ENCODE data around the gene OR2V2. TPM values are rescaled to one million over a fixed set of nuclear protein-coding genes. Genes with fewer than 3 reads are reported as not detected.

OR2V2 gene
- total RNA-seq, 1 donor from 2014 or later, result not detected

GRCh38 chr5:181134259-181134658 lies 13.1 kb upstream of the OR2V2 start:
- no peak overlapping the region for H2AFZ ChIP-seq (ENCODE audit: low read depth, low read length)
- peaks cover 2% of the 10 kb centered on the region for H3K4me1 Mint-ChIP-seq (ENCODE audit: low read depth, unreplicated experiment)
- TF ChIP-seq CTCF (IDR thresholded peaks at IDR 0.05; ENCODE audit: insufficient read depth, low read depth, low read length) (no peak), EZH2 (IDR thresholded peaks at IDR 0.05; ENCODE audit: insufficient read depth, low read length) (no peak)

DNA sequence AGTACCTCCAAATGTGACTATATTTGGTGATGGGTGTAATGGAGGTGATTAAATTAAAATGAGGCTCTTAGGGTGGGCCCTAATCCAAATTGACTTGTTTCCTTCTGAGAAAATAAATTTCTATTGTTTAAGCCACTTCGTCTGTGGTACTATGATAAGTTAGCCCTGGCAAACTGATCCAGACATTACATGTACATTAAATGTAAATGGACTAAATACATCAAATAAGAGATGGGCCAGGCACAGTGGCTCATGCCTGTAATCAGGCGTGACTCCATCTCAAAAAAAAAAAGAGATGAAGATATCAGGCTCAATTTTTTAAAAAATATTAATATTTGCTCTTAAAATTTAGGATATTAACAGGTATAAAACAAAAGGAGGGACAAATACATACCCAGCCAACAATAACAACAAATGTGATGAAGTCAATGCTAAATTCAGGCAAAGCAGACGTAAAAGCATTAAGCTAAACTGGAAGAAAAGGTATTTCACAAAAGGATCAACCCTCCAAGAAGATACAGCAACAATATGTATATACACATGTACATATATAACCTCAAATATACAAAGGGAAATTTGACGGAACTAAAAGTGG lies 10.9 kb upstream of the OR2V2 start:
- peaks cover 8% of the 10 kb centered on the region for H3K9me3 Mint-ChIP-seq (ENCODE audit: unreplicated experiment)
- Histone ChIP-seq H3K4me2 (ENCODE audit: low read length) (no peak overlapping the region), H3K4me1 (ENCODE audit: insufficient read depth, low read length) (no peaks in the 10 kb centered on the region), H3K9ac (ENCODE audit: low read length) (no peak overlapping the region), H3K27ac (ENCODE audit: low read depth, low read length) (no peak overlapping the region), H3K4me3 (ENCODE audit: insufficient read depth, low read depth, low read length) (no peak overlapping the region), H3K79me2 (ENCODE audit: insufficient read depth, low read length) (no peaks in the 10 kb centered on the region), H2AFZ (ENCODE audit: low read depth, low read length) (no peak overlapping the region), H3K27me3 (ENCODE audit: insufficient read depth, low read length) (no peaks in the 10 kb centered on the region), H4K20me1 (ENCODE audit: insufficient read depth, low read length) (no peaks in the 10 kb centered on the region), H3K36me3 (ENCODE audit: insufficient read depth, low read length) (no peaks in the 10 kb centered on the region), H3K9me3 (ENCODE audit: insufficient read depth, low read depth, low read length) (no peaks in the 10 kb centered on the region)
- peaks cover 2% of the 10 kb centered on the region for H3K36me3 Mint-ChIP-seq (ENCODE audit: low read depth, unreplicated experiment)
- H3K27ac Mint-ChIP-seq (ENCODE audit: unreplicated experiment), result no peak overlapping the region
- peaks cover 14% of the 10 kb centered on the region for H3K27me3 Mint-ChIP-seq (ENCODE audit: low read depth, unreplicated experiment)
- H3K4me1 Mint-ChIP-seq (ENCODE audit: low read depth, unreplicated experiment), result peaks cover 2% of the 10 kb centered on the region
- H3K4me3 Mint-ChIP-seq (ENCODE audit: unreplicated experiment), result no peak overlapping the region
- no peak for FAIRE-seq
- no peak for DNase-seq (ENCODE audit: low read depth)
- TF ChIP-seq EZH2 (IDR thresholded peaks at IDR 0.05; ENCODE audit: insufficient read depth, low read length) (no peak), CTCF (IDR thresholded peaks at IDR 0.05; ENCODE audit: insufficient read depth, low read depth, low read length) (no peak)

More at GRCh38 chr5:181134259-181134658, 13.1 kb upstream of the OR2V2 start:
- H3K27me3 Mint-ChIP-seq (ENCODE audit: low read depth, unreplicated experiment), result peaks cover 14% of the 10 kb centered on the region
- H3K4me1 ChIP-seq (ENCODE audit: insufficient read depth, low read length), result no peaks in the 10 kb centered on the region
- no peaks in the 10 kb centered on the region for H3K79me2 ChIP-seq (ENCODE audit: insufficient read depth, low read length)
- DNase-seq (ENCODE audit: low read depth), result no peak
- no peak overlapping the region for H3K4me3 Mint-ChIP-seq (ENCODE audit: unreplicated experiment)
- H3K4me3 ChIP-seq (ENCODE audit: insufficient read depth, low read depth, low read length), result no peak overlapping the region
- H3K27ac ChIP-seq (ENCODE audit: low read depth, low read length), result no peak overlapping the region
- no peak overlapping the region for H3K4me2 ChIP-seq (ENCODE audit: low read length)
- H3K27ac Mint-ChIP-seq (ENCODE audit: unreplicated experiment), result no peak overlapping the region
- FAIRE-seq, result no peak
- H3K9me3 Mint-ChIP-seq (ENCODE audit: unreplicated experiment), result peaks cover 3% of the 10 kb centered on the region
- no peaks in the 10 kb centered on the region for H3K36me3 Mint-ChIP-seq (ENCODE audit: low read depth, unreplicated experiment)
- H3K36me3 ChIP-seq (ENCODE audit: insufficient read depth, low read length), result no peaks in the 10 kb centered on the region
- H3K27me3 ChIP-seq (ENCODE audit: insufficient read depth, low read length), result no peaks in the 10 kb centered on the region
- H3K9me3 ChIP-seq (ENCODE audit: insufficient read depth, low read depth, low read length), result no peaks in the 10 kb centered on the region
- H4K20me1 ChIP-seq (ENCODE audit: insufficient read depth, low read length), result no peaks in the 10 kb centered on the region
- H3K9ac ChIP-seq (ENCODE audit: low read length), result no peak overlapping the region

DNA sequence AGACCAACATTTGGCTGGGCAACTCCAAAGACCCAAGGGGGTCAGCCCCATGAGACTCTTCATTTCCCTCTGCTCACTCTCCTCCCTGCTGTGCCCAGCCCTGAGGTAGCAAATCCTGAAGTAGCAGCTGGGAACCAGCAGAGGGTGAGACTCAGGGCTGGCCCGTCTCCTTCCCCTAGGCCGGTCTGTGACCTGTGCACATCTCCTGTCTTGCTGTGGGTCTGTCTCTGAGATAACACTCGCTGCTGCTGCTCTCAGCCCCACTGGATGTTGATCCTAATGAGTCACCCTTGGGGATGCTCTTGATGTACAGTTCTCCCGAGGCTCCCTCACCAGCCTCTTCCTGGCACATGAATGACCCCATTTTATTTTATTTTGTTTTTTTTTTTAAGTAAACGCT lies 9.1 kb upstream of the OR2V2 start:
- peak overlapping the region; percentile 41 for H3K27ac Mint-ChIP-seq (ENCODE audit: unreplicated experiment)
- H3K4me1 Mint-ChIP-seq (ENCODE audit: low read depth, unreplicated experiment), result peaks cover 2% of the 10 kb centered on the region
- Histone ChIP-seq H3K79me2 (ENCODE audit: insufficient read depth, low read length) (no peaks in the 10 kb centered on the region), H3K9me3 (ENCODE audit: insufficient read depth, low read depth, low read length) (no peaks in the 10 kb centered on the region), H3K4me2 (ENCODE audit: low read length) (no peak overlapping the region), H3K36me3 (ENCODE audit: insufficient read depth, low read length) (no peaks in the 10 kb centered on the region), H3K9ac (ENCODE audit: low read length) (no peak overlapping the region), H3K27ac (ENCODE audit: low read depth, low read length) (no peak overlapping the region), H3K4me1 (ENCODE audit: insufficient read depth, low read length) (no peaks in the 10 kb centered on the region), H3K4me3 (ENCODE audit: insufficient read depth, low read depth, low read length) (no peak overlapping the region), H2AFZ (ENCODE audit: low read depth, low read length) (no peak overlapping the region), H4K20me1 (ENCODE audit: insufficient read depth, low read length) (no peaks in the 10 kb centered on the region), H3K27me3 (ENCODE audit: insufficient read depth, low read length) (no peaks in the 10 kb centered on the region)
- H3K36me3 Mint-ChIP-seq (ENCODE audit: low read depth, unreplicated experiment), result peaks cover 2% of the 10 kb centered on the region
- DNase-seq (ENCODE audit: low read depth) (no peak), FAIRE-seq (no peak)
- peaks cover 5% of the 10 kb centered on the region for H3K9me3 Mint-ChIP-seq (ENCODE audit: unreplicated experiment)
- H3K4me3 Mint-ChIP-seq (ENCODE audit: unreplicated experiment), result no peak overlapping the region
- TF ChIP-seq EZH2 (IDR thresholded peaks at IDR 0.05; ENCODE audit: insufficient read depth, low read length) (no peak), CTCF (IDR thresholded peaks at IDR 0.05; ENCODE audit: insufficient read depth, low read depth, low read length) (no peak)
- H3K27me3 Mint-ChIP-seq (ENCODE audit: low read depth, unreplicated experiment), result peaks cover 17% of the 10 kb centered on the region
